HUES64 (cell line): Measurements from ENCODE around the gene CST7.
"Not testable (repeated sequence)": the region's sequence is repeated elsewhere in the genome, so short reads cannot be mapped to it uniquely, and the experiment has no call there.

Experiments used
- H3K27ac ChIP-seq: 2 replicates; pipeline ENCODE4 v1.7.0; 2013; ENCODE audit warnings: low read depth, low read length, inconsistent platforms
- H3K27me3 ChIP-seq: 2 replicates; pipeline ENCODE4 v1.6.1; 2013; ENCODE audit warnings: mild to moderate bottlenecking, low read length; ENCODE audit not compliant: insufficient read depth
- H3K36me3 ChIP-seq: 2 replicates; pipeline ENCODE4 v1.6.1; 2013; ENCODE audit warnings: mild to moderate bottlenecking, low read length; ENCODE audit not compliant: insufficient read depth
- H3K4me1 ChIP-seq: 2 replicates; pipeline ENCODE4 v1.6.1; 2013; ENCODE audit warnings: mild to moderate bottlenecking, low read length, moderate library complexity; ENCODE audit not compliant: insufficient read depth
- H3K4me3 ChIP-seq: 2 replicates; pipeline ENCODE4 v1.5.1; 2013; ENCODE audit warnings: mild to moderate bottlenecking, low read length, moderate library complexity
- H3K9ac ChIP-seq: 2 replicates; pipeline ENCODE4 v1.6.1; 2013; ENCODE audit warnings: mild to moderate bottlenecking, low read depth, low read length
- H3K9me3 ChIP-seq: 2 replicates; pipeline ENCODE4 v1.6.1; 2013; ENCODE audit warnings: low read depth, low read length; ENCODE audit not compliant: insufficient read depth
- WGBS: fragments of 150-250, 120-280 bp; methylation state at CpG from one replicate; pipeline ENCODE4 v1.1.7; 2013; ENCODE audit warnings: missing lambda C conversion rate; 5-methylcytosine and 5-hydroxymethylcytosine counted together

CST7 gene

DNA sequence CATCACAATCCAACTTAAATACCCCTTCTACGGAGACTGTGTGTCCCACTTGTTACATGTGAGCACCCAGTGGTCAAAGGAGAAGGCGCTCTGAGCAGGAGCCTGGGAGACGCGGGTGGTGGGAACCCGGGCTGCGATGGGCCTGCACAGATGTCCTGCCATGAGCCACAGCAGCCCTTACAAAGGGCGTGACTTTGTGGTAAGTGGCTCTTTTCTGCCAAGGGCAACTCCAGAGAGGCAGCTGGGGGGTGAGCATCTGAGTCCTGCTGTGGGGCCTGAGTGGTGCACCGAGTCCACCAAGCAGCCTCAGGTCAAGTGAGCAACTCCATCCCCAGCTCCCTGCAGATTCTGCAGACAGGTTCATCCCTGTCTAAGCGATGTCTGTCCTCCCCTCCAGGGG, 33.6 kb upstream of the CST7 start:
- Histone ChIP-seq H3K4me3 (no peak overlapping the region), H3K9ac (no peak overlapping the region), H3K27me3 (0 out of 2 replicates have a peak, but pooled peaks cover 2% of the 10 kb centered on the region), H3K4me1 (no peaks in the 10 kb centered on the region), H3K36me3 (no peaks in the 10 kb centered on the region), H3K27ac (no peak overlapping the region), H3K9me3 (no peaks in the 10 kb centered on the region)
- WGBS, result 90% methylated on average over 9 of the region's 9 CpGs

DNA sequence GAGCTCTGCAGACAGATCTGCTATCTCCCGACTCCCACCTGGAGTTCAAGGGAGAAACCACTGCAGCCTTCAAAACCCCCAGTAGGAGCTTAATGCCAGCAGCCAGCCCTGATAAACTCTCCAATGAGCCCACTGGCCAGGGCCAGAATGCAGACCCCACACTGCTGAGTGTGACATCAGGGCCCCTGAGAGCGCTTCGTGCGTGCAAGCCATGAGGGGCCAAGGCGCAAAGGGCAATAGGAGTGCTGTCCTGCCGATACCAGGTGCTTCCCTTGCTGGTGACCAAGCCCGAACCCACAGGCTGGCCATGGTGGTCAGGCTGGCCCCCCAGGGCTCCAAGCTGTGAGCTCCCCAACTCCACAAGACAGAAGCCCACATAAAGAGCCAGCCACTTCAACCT, 33.2 kb upstream of the CST7 start:
- 0 out of 2 replicates have a peak, but pooled peaks cover 2% of the 10 kb centered on the region for H3K27me3 ChIP-seq
- H3K9ac ChIP-seq, result no peak overlapping the region
- WGBS, result 93% methylated on average over 7 of the region's 7 CpGs
- no peak overlapping the region for H3K27ac ChIP-seq
- no peaks in the 10 kb centered on the region for H3K9me3 ChIP-seq
- no peak overlapping the region for H3K4me3 ChIP-seq
- H3K36me3 ChIP-seq, result no peaks in the 10 kb centered on the region
- H3K4me1 ChIP-seq, result no peaks in the 10 kb centered on the region

DNA sequence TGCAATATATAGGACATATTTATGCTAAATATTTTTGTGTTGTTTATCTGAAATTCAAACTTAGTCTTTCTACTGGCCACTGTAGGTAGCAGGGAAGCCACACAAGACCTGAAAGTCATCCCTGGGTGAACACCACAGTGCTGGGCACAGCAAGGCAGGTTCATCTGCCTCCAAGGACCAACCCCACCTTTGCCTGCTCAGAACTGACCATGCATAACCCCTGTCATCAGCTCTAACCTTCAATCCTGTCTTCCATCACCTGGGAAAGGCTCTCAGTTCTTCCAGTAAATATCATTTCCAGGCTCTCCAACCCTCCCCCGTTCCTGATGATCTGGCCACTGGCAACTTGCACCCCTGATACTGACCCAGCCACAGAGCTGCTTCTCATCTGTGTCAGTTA, 32.7 kb upstream of the CST7 start:
- 90% methylated on average over 1 of the region's 1 CpG for WGBS
- Histone ChIP-seq H3K36me3 (no peaks in the 10 kb centered on the region), H3K4me3 (no peak overlapping the region)

DNA sequence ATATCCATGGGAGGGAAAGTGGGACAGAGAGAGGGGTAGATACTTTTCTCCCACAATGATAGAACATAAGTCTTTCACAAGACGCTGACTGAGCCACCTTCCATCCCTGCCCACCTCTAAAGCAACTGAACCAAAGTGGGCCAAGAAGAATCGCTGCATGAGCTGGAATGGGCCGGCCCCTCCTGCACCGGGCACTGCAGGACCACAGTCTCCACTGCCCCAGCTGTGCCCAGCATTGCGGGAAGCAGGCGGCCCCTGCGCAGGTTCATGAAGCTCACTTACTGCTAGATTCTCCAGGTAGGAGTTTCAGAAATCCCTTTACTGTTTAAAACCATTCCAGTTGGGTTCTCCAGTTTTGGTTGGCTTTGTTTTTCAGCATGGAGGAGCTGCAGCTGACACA, 32.0 kb upstream of the CST7 start:
- H3K27ac ChIP-seq, result no peak overlapping the region
- 0 out of 2 replicates have a peak, but pooled peaks cover 2% of the 10 kb centered on the region for H3K27me3 ChIP-seq
- H3K9me3 ChIP-seq, result no peaks in the 10 kb centered on the region
- H3K9ac ChIP-seq, result no peak overlapping the region
- 80% methylated on average over 7 of the region's 7 CpGs for WGBS
- no peak overlapping the region for H3K4me3 ChIP-seq
- no peaks in the 10 kb centered on the region for H3K4me1 ChIP-seq
- no peaks in the 10 kb centered on the region for H3K36me3 ChIP-seq

More for the DNA sequence above, 32.7 kb upstream of the CST7 start:
- Histone ChIP-seq H3K9me3 (no peaks in the 10 kb centered on the region), H3K4me1 (no peaks in the 10 kb centered on the region), H3K9ac (no peak overlapping the region), H3K27me3 (0 out of 2 replicates have a peak, but pooled peaks cover 2% of the 10 kb centered on the region), H3K27ac (no peak overlapping the region)

DNA sequence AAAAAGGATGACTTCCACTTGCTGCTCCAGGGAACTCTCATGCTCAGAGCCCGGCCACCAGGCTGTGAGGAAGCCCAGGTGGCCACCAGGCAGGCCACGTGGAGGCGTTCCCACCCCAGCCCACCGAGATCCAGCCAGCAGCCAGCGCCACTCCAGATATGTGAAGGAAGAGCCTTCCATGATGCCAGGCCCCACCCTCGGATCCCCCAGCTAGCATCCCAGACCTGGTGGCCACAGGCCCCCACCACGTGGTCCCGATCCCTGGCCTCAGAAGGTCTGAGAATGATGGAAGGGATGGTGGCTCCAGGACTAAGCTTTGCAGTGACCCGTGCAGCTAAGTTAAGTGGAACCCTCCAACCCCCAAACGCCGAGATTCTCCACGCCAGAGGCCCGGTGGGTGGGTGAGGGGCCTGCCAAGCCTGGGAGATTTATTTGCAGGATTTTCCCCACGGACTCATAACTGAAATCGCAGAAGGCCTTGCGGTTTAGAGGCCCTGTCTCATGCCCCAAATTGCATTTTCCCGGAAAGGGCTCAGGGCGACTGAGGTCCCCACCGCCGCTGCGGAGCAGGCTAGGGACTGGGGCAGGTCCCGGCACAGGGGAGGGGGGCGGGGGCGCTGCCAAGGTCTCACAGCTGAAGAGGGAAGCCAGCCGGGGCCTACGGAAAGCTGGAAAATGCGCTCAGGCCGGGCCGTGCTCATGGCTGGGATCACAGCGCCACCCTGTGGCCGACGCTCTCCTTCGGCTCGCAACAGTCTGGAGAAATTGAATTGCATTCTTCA, 31.1 kb upstream of the CST7 start:
- Histone ChIP-seq H3K4me3 (no peak overlapping the region), H3K27me3 (0 out of 2 replicates have a peak, but pooled peaks cover 2% of the 10 kb centered on the region), H3K4me1 (no peaks in the 10 kb centered on the region), H3K27ac (no peak overlapping the region), H3K9me3 (no peaks in the 10 kb centered on the region), H3K9ac (no peak overlapping the region), H3K36me3 (no peaks in the 10 kb centered on the region)
- WGBS, result 42% methylated on average over 34 of the region's 34 CpGs

DNA sequence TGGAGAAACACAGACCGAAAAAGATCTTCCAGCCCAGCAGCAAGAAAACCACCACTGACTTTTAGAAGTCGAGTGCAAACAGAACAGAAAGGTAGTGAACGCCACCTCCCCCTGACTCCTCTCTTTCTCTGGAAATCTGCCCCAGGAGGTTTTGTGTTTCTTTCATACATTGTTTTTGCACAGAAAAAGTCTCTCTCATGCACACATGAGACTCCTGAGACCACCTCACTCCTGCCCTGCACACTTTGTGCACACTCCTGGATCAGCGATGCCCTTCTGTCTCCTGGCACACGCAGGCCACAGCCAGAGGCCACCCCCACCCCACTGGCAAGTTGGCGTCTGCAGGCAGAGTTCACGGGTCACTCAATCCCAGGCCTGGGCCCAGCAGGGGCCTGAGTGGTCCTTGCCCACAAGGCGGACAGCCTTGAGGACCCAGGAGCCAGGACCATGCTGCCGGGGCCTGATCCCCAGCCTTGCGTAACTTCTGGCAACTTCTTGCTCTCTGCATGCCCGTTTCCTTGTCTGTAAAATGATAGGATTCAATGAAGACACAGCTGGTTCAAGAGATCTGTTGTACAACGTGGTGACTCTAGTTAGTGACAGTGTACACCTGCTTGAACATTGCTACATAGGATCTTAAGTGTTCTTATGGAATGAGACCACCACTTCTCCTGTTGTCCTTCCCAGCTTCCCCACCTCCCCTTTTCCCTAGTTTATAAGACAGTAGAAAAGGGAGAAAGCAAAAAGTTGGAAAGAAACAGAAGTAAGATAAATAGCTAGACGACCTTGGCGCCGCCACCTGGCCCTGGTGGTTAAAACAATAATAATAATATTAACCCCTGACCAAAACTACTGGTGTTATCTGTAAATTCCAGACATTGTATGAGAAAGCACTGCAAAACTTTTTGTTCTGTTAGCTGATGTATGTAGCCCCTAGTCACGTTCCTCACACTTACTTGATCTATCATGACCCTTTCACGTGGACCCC, 30.2 kb upstream of the CST7 start:
- Histone ChIP-seq H3K4me3 (no peak overlapping the region), H3K9ac (no peak overlapping the region), H3K27ac (no peak overlapping the region), H3K9me3 (no peaks in the 10 kb centered on the region), H3K4me1 (no peaks in the 10 kb centered on the region), H3K36me3 (no peaks in the 10 kb centered on the region), H3K27me3 (0 out of 2 replicates have a peak, but pooled peaks cover 2% of the 10 kb centered on the region)
- 74% methylated on average over 13 of the region's 17 CpGs for WGBS

DNA sequence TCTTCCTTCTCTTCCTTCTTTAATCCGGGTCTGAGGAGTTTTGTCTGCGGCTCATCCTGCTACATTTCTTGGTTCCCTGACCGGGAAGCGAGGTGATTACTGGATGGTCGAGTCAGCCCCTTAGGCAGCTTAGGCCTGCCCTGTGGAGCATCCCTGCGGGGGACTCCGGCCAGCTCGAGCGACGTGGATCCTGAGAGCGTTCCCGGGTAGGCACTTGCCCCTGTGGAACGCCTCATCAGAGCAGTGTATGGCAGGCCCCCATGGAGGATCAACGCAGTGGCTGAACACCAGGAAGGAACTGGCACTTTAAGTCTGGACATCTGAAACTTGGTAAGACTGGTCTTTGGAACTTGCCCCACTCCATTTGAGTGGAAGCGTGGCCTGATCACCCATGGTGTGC, 29.4 kb upstream of the CST7 start:
- H3K4me3 ChIP-seq, H3K9me3 ChIP-seq, H3K27me3 ChIP-seq, H3K36me3 ChIP-seq, H3K27ac ChIP-seq, H3K9ac ChIP-seq, H3K4me1 ChIP-seq: not testable (repeated sequence)
- 88% methylated on average over 15 of the region's 15 CpGs for WGBS

DNA sequence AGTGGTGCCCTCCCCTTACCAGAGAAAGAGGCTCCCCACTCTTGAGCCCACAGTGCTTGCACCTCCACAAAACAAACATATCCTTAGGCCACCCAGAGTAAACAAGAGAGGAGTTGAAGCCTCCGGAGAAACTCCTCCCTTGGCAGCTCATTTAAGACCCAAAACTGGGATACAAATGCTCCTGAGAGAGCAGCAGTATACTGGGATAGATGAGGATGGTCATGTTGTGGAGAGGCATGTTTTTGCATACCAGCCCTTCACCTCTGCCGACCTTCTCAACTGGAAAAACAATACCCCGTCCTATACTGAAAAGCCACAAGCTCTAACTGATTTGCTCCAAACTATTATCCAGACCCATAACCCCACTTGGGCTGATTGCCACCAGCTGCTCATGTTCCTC, 28.4 kb upstream of the CST7 start:
- H3K36me3 ChIP-seq, H3K9me3 ChIP-seq, H3K4me1 ChIP-seq, H3K4me3 ChIP-seq, H3K27me3 ChIP-seq, H3K9ac ChIP-seq, H3K27ac ChIP-seq: not testable (repeated sequence)
- 91% methylated on average over 1 of the region's 3 CpGs for WGBS

DNA sequence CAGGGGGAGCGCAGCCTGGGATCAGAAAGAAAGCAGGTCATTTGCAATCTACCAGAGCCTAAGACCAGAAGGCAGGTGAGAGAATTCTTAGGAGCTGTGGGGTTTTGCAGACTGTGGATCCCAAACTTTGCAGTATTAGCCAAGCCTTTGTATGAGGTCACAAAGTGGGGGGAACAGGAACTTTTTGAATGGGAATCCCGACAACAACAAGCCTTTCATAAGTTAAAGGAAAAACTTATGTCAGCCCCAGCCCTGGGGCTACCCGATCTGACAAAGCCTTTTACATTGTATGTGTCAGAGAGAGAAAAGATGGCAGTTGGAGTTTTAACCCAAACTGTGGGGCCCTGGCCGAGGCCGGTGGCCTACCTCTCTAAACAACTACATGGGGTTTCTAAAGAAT, 19.8 kb upstream of the CST7 start:
- H3K4me1 ChIP-seq, result peaks cover 12% of the 10 kb centered on the region
- H3K36me3 ChIP-seq, H3K9ac ChIP-seq, H3K4me3 ChIP-seq, H3K9me3 ChIP-seq, H3K27me3 ChIP-seq, H3K27ac ChIP-seq: not testable (repeated sequence)
- 93% methylated on average over 4 of the region's 5 CpGs for WGBS

DNA sequence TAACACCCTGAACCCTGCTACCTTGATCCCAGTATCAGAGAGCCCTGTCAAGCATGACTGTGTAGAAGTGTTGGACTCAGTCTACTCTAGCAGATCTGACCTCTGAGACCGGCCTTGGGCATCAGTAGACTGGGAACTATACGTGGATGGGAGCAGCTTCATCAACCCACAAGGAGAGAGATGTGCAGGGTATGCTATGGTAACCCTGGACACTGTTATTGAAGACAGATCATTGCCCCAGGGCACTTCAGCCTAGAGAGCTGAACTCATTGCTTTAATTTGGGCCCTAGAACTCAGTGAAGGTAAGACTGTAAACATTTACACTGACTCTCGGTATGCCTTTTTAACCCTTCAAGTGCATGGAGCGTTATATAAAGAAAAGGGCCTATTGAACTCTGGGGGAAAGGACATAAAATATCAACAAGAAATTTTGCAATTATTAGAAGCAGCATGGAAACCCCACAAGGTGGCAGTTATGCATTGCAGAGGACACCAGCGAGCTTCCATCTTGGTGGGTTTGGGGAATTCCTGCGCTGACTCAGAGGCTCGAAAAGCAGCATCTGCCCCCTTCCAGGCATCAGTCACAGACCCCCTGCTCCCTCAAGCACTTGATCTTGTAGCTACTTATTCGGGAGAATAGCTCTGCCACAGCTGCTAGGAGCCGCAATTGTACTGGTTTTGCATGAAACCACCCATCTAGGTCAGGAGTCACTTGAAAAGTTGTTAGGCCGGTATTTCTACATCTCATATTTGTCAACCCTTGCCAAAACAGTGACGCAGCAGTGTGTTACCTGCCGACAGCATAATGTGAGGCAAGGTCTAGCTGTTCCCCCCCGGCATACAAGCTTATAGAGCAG, 19.0 kb upstream of the CST7 start:
- H3K36me3 ChIP-seq, H3K9ac ChIP-seq, H3K27me3 ChIP-seq, H3K4me3 ChIP-seq, H3K9me3 ChIP-seq, H3K27ac ChIP-seq: not testable (repeated sequence)
- WGBS, result 79% methylated on average over 13 of the region's 13 CpGs
- H3K4me1 ChIP-seq, result peaks cover 12% of the 10 kb centered on the region
